ENCODE data around the gene TMEM132D. TPM values are rescaled to one million over a fixed set of nuclear protein-coding genes. Genes with fewer than 3 reads are reported as not detected.

The TMEM132D gene
- total RNA-seq, 4 donors from 2014 or later: 0.17 TPM; not detected in 3

GRCh38 chr12:129082441-129082840 is 821.4 kb downstream of the TMEM132D start:
- no peak for TF ChIP-seq POLR2AphosphoS5 (IDR thresholded peaks at IDR 0.05)
- 38% methylated on average over 4 of the region's 4 CpGs for WGBS
- Histone ChIP-seq H3K27me3 (peaks cover 0 to 34% (median 0%) of the 10 kb centered on the region in 4 donors), H3K4me3 (no peak overlapping the region), H3K36me3 (no peaks in the 10 kb centered on the region), H3K27ac (replicated peaks in 1 of 4) (no peak overlapping the region), H3K9me3 (no peaks in the 10 kb centered on the region), H3K4me1 (no peaks in the 10 kb centered on the region)
- intact Hi-C loops (cut with DNase I): no loop called here
- DNase-seq (ENCODE audit: extremely low spot score): no peak

GRCh38 chr12:129081755-129082250 is 822.0 kb downstream of the TMEM132D start:
- Histone ChIP-seq H3K27me3 (peaks cover 0 to 34% (median 0%) of the 10 kb centered on the region in 4 donors), H3K27ac (replicated peaks in 1 of 4) (no peak overlapping the region), H3K4me1 (no peaks in the 10 kb centered on the region), H3K9me3 (no peaks in the 10 kb centered on the region), H3K36me3 (no peaks in the 10 kb centered on the region), H3K4me3 (no peak overlapping the region)
- intact Hi-C loops (cut with DNase I): no loop called here
- 91% methylated on average over 13 of the region's 14 CpGs for WGBS
- DNase-seq (ENCODE audit: extremely low spot score): no peak
- TF ChIP-seq, protein P1, sequence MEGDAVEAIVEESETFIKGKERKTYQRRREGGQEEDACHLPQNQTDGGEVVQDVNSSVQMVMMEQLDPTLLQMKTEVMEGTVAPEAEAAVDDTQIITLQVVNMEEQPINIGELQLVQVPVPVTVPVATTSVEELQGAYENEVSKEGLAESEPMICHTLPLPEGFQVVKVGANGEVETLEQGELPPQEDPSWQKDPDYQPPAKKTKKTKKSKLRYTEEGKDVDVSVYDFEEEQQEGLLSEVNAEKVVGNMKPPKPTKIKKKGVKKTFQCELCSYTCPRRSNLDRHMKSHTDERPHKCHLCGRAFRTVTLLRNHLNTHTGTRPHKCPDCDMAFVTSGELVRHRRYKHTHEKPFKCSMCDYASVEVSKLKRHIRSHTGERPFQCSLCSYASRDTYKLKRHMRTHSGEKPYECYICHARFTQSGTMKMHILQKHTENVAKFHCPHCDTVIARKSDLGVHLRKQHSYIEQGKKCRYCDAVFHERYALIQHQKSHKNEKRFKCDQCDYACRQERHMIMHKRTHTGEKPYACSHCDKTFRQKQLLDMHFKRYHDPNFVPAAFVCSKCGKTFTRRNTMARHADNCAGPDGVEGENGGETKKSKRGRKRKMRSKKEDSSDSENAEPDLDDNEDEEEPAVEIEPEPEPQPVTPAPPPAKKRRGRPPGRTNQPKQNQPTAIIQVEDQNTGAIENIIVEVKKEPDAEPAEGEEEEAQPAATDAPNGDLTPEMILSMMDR (IDR thresholded peaks at IDR 0.05): no peak
- TF ChIP-seq EP300 (IDR thresholded peaks at IDR 0.05) (no peak), POLR2A (IDR thresholded peaks at IDR 0.05; ENCODE audit: low read depth) (no peak), POLR2AphosphoS5 (IDR thresholded peaks at IDR 0.05) (no peak)

- TF ChIP-seq EP300 (IDR thresholded peaks at IDR 0.05) (no peak), POLR2A (IDR thresholded peaks at IDR 0.05; ENCODE audit: low read depth) (no peak), POLR2AphosphoS5 (IDR thresholded peaks at IDR 0.05) (no peak)
- TF ChIP-seq, protein P1 (IDR thresholded peaks at IDR 0.05): no peak
- no peaks in the 10 kb centered on the region for H3K4me1 ChIP-seq
- WGBS: 78% methylated on average over 13 of the region's 13 CpGs
These were observed 823.0 kb downstream of the TMEM132D start for GRCh38 chr12:129080821-129081220.

DNA sequence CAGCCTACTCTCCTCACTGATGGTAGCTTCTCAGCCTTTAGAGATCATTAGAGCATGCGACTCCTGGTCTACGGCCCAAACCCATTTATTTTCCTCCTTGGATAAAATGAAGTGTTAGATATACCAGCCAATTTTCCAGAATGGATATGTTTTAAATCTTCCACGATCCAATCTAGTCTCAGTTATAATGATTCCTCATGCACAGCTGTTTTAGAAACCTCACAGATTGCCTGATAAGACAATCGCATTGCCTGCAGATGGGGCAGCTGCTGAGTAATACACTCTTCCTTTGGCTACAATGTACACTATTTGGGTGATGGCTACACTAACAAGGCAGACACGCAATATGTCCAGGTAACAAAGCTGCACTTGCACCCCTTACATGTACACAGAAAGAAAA is 823.4 kb downstream of the TMEM132D start:
- H3K9me3 ChIP-seq: no peaks in the 10 kb centered on the region
- peaks cover 0 to 34% (median 0%) of the 10 kb centered on the region in 4 donors for H3K27me3 ChIP-seq
- intact Hi-C loops (cut with DNase I): no loop called here
- H3K36me3 ChIP-seq: no peaks in the 10 kb centered on the region
- no peak overlapping the region for H3K27ac ChIP-seq (replicated peaks in 1 of 4)
- no peak overlapping the region for H3K4me3 ChIP-seq
- no peaks in the 10 kb centered on the region for H3K4me1 ChIP-seq
- no peak for DNase-seq (ENCODE audit: extremely low spot score)
- 41% methylated on average over 5 of the region's 5 CpGs for WGBS
- TF ChIP-seq POLR2A (IDR thresholded peaks at IDR 0.05; ENCODE audit: low read depth): no peak
- no peak for TF ChIP-seq EP300 (IDR thresholded peaks at IDR 0.05)
- no peak for TF ChIP-seq POLR2AphosphoS5 (IDR thresholded peaks at IDR 0.05)
- TF ChIP-seq, protein P1 (IDR thresholded peaks at IDR 0.05): no peak

More at GRCh38 chr12:129080821-129081220, 823.0 kb downstream of the TMEM132D start:
- Histone ChIP-seq H3K36me3 (no peaks in the 10 kb centered on the region), H3K27me3 (peaks cover 0 to 34% (median 0%) of the 10 kb centered on the region in 4 donors), H3K27ac (replicated peaks in 1 of 4) (no peak overlapping the region), H3K9me3 (no peaks in the 10 kb centered on the region), H3K4me3 (no peak overlapping the region)
- no peak for DNase-seq (ENCODE audit: extremely low spot score)
- intact Hi-C loops (cut with DNase I): no loop called here

- Histone ChIP-seq H3K4me1 (no peaks in the 10 kb centered on the region), H3K36me3 (no peaks in the 10 kb centered on the region), H3K9me3 (no peaks in the 10 kb centered on the region), H3K27ac (replicated peaks in 1 of 4) (no peak overlapping the region), H3K4me3 (no peak overlapping the region), H3K27me3 (peaks cover 0 to 29% (median 0%) of the 10 kb centered on the region in 4 donors)
- DNase-seq (ENCODE audit: extremely low spot score): no peak
- 72% methylated on average over 5 of the region's 5 CpGs for WGBS
- TF ChIP-seq, protein P1 (IDR thresholded peaks at IDR 0.05): no peak
- no peak for TF ChIP-seq EP300 (IDR thresholded peaks at IDR 0.05)
- no peak for TF ChIP-seq POLR2A (IDR thresholded peaks at IDR 0.05; ENCODE audit: low read depth)
- TF ChIP-seq POLR2AphosphoS5 (IDR thresholded peaks at IDR 0.05): no peak
- intact Hi-C loops (cut with DNase I): no loop called here
These were observed 824.1 kb downstream of the TMEM132D start for GRCh38 chr12:129079719-129080118.
